HEK293T (cell line): ENCODE measurements around the gene PLSCR3.
"Not testable (repeated sequence)": the region's sequence is repeated elsewhere in the genome, so short reads cannot be mapped to it uniquely, and the experiment has no call there.

ENCODE experiments used
- CTCF ChIA-PET: fragments of 350-600 bp; formaldehyde crosslinking; extraction: SDS; loops from one replicate; lab custom pipeline; 2021; ENCODE audit warnings: antibody characterized with exemption, inconsistent platforms; lab: Yijun Ruan, JAX
- POLR2A ChIA-PET: fragments of 350-600 bp; formaldehyde crosslinking; extraction: SDS; loops from one replicate; lab custom pipeline; 2020; ENCODE audit warnings: antibody characterized with exemption, inconsistent platforms; lab: Yijun Ruan, JAX
- DNase-seq: peaks from one replicate; pipeline ENCODE4 v3.0.0; 2012; ENCODE audit warnings: mixed read lengths; ENCODE audit errors: extremely low spot score
- ARNT ChIP-seq: fragments of 450-650 bp; IDR thresholded peaks from 2 replicates; pipeline ENCODE4 v1.6.1; 2017; ENCODE audit warnings: mild to moderate bottlenecking
- BHLHE40 ChIP-seq: fragments of 450-650 bp; IDR thresholded peaks from 2 replicates; pipeline ENCODE4 v1.6.1; 2016; ENCODE audit warnings: mild to moderate bottlenecking, moderate library complexity, borderline replicate concordance
- CTBP1 ChIP-seq: fragments of 450-650 bp; IDR thresholded peaks from 2 replicates; pipeline ENCODE4 v1.6.1; 2016; ENCODE audit warnings: borderline replicate concordance
- ELF4 ChIP-seq: fragments of 450-650 bp; IDR thresholded peaks from 2 replicates; pipeline ENCODE4 v1.6.1; 2017; ENCODE audit warnings: antibody characterized with exemption
- FOXA1 ChIP-seq: fragments of 450-650 bp; IDR thresholded peaks from 2 replicates; pipeline ENCODE4 v1.6.1; 2016; ENCODE audit warnings: mild to moderate bottlenecking
- FOXK2 ChIP-seq: fragments of 450-650 bp; IDR thresholded peaks from 2 replicates; pipeline ENCODE4 v1.6.1; 2016; ENCODE audit warnings: mild to moderate bottlenecking
- FOXM1 ChIP-seq: fragments of 450-650 bp; IDR thresholded peaks from 2 replicates; pipeline ENCODE4 v1.6.1; 2017; ENCODE audit warnings: mild to moderate bottlenecking, borderline replicate concordance
- HDGF ChIP-seq: fragments of 450-650 bp; IDR thresholded peaks from 2 replicates; pipeline ENCODE4 v1.6.1; 2017; ENCODE audit warnings: antibody characterized with exemption, borderline replicate concordance
- L3MBTL2 ChIP-seq: fragments of 450-650 bp; conservative IDR thresholded peaks from 2 replicates; pipeline ENCODE4 v1.6.1; 2016; ENCODE audit warnings: mild to moderate bottlenecking
- LEF1 ChIP-seq: fragments of 450-650 bp; IDR thresholded peaks from 2 replicates; pipeline ENCODE4 v1.6.1; 2017; ENCODE audit warnings: mild to moderate bottlenecking, borderline replicate concordance
- NFRKB ChIP-seq: fragments of 450-650 bp; IDR thresholded peaks from 2 replicates; pipeline ENCODE4 v1.6.1; 2016; ENCODE audit warnings: mild to moderate bottlenecking, moderate library complexity
- PKNOX1 ChIP-seq: fragments of 450-650 bp; IDR thresholded peaks from 2 replicates; pipeline ENCODE4 v1.6.1; 2016
- SP1 ChIP-seq: fragments of 450-650 bp; IDR thresholded peaks from 2 replicates; pipeline ENCODE4 v1.6.1; 2017
- SUZ12 ChIP-seq: fragments of 450-650 bp; IDR thresholded peaks from 2 replicates; pipeline ENCODE4 v1.6.1; 2016; ENCODE audit warnings: mild to moderate bottlenecking
- TARDBP ChIP-seq: fragments of 450-650 bp; IDR thresholded peaks from 2 replicates; pipeline ENCODE4 v1.6.1; 2016
- ZNF384 ChIP-seq: fragments of 450-650 bp; IDR thresholded peaks from 2 replicates; pipeline ENCODE4 v1.6.1; 2016

PLSCR3 gene

GRCh38 chr17:7367918-7368598, 26.3 kb downstream of the PLSCR3 start:
- ChIA-PET CTCF (no interaction called here), POLR2A (no interaction called here)
- no peak for TF ChIP-seq NFRKB
- no peak for TF ChIP-seq BHLHE40
- no peak for TF ChIP-seq L3MBTL2
- no peak for TF ChIP-seq FOXK2
- no peak for TF ChIP-seq ELF4
- no peak for TF ChIP-seq FOXM1
- no peak for TF ChIP-seq CTBP1
- TF ChIP-seq FOXA1, result no peak
- no peak for TF ChIP-seq HDGF
- TF ChIP-seq LEF1, result no peak
- TF ChIP-seq ZNF384, result no peak
- TF ChIP-seq TARDBP, result no peak
- TF ChIP-seq ARNT, result no peak
- no peak for DNase-seq

- TF ChIP-seq BHLHE40 (no peak), FOXM1 (no peak), FOXA1 (no peak), ELF4 (no peak), SP1 (no peak), PKNOX1 (no peak), SUZ12 (no peak), ARNT (no peak), FOXK2 (no peak), TARDBP (no peak), HDGF (no peak), LEF1 (no peak), L3MBTL2 (no peak), NFRKB (no peak)
- POLR2A ChIA-PET, result no interaction called here
- DNase-seq, result no peak
- CTCF ChIA-PET, result no interaction called here
Observed at GRCh38 chr17:7367083-7367482, 27.2 kb downstream of the PLSCR3 start.

GRCh38 chr17:7365963-7366362, 28.4 kb downstream of the PLSCR3 start:
- POLR2A ChIA-PET, DNase-seq, CTCF ChIA-PET: not testable (repeated sequence)

GRCh38 chr17:7363311-7363710, 31.0 kb downstream of the PLSCR3 start:
- ChIA-PET CTCF (interaction anchor here (0.7 to 1.3 kb wide), 2 partner anchors 11 to 82 kb away, joined by 3 to 4 read pairs; partner anchors contain the start of gene SLC2A4), POLR2A (no interaction called here)
- no peak for DNase-seq
- TF ChIP-seq LEF1 (no peak), FOXA1 (no peak), FOXK2 (no peak), TARDBP (no peak), BHLHE40 (no peak), NFRKB (no peak), CTBP1 (no peak), ARNT (no peak), PKNOX1 (no peak), ZNF384 (no peak), L3MBTL2 (no peak)

- no peak for TF ChIP-seq NFRKB
- TF ChIP-seq PKNOX1, result no peak
- TF ChIP-seq ARNT, result no peak
- TF ChIP-seq SUZ12, result no peak
- no peak for TF ChIP-seq SP1
- TF ChIP-seq BHLHE40, result no peak
- no peak for TF ChIP-seq CTBP1
- TF ChIP-seq ZNF384, result no peak
- no peak for TF ChIP-seq LEF1
- no peak for TF ChIP-seq TARDBP
- no peak for TF ChIP-seq HDGF
- POLR2A ChIA-PET, result interaction anchor here (1.1 kb wide), 1 partner anchor 33 kb away, joined by 3 read pairs; no protein-coding TSS in a partner anchor
- no peak for DNase-seq
- CTCF ChIA-PET, result interaction anchor here (1.3 kb wide), 1 partner anchor 12 kb away, joined by 3 read pairs; no protein-coding TSS in a partner anchor
Observed at GRCh38 chr17:7361906-7362305, 32.4 kb downstream of the PLSCR3 start.

GRCh38 chr17:7357381-7357780, 36.9 kb downstream of the PLSCR3 start:
- ChIA-PET CTCF (interaction anchor here (1.1 to 1.8 kb wide), 2 partner anchors 79 to 129 kb away, joined by 3 to 11 read pairs; partner anchors contain the start of gene TMEM102), POLR2A (no interaction called here)
- no peak for DNase-seq
- TF ChIP-seq FOXK2, result no peak
- TF ChIP-seq L3MBTL2, result no peak
- TF ChIP-seq ARNT, result no peak

GRCh38 chr17:7356756-7357155, 37.6 kb downstream of the PLSCR3 start:
- no peak for DNase-seq
- TF ChIP-seq FOXM1, result no peak
- no peak for TF ChIP-seq ARNT
- TF ChIP-seq HDGF, result no peak
- TF ChIP-seq ZNF384, result no peak
- no peak for TF ChIP-seq FOXA1
- no peak for TF ChIP-seq L3MBTL2
- ChIA-PET CTCF (interaction anchor here (0.9 to 1.8 kb wide), 5 partner anchors 79 to 205 kb away, joined by 3 to 11 read pairs (median 4); partner anchors contain the start of genes FGF11 and TMEM102), POLR2A (interaction anchor here (0.6 to 2.8 kb wide), 3 partner anchors 79 to 331 kb away, joined by 3 to 14 read pairs (median 9); partner anchors contain the start of genes TMEM102 and TP53)
